K562 (cell line): ENCODE measurements around the gene ARHGDIA. TPM values are rescaled to one million over a fixed set of nuclear protein-coding genes. Genes with fewer than 3 reads are reported as not detected.

Experiments
- CXXC5 ChIP-seq: fragments of 250-450 bp; sonication (Bioruptor Pico); IDR thresholded peaks from 2 replicates; pipeline ENCODE4 v1.8.0; 2022; ENCODE audit warnings: inconsistent platforms, mild to moderate bottlenecking, moderate library complexity
- DDX20 ChIP-seq: fragments of 450-650 bp; IDR thresholded peaks from 2 replicates; pipeline ENCODE4 v1.6.1; 2016; ENCODE audit warnings: missing genetic modification characterization, low read depth, mild to moderate bottlenecking, missing compliant biosample characterization, moderate library complexity
- FIP1L1 ChIP-seq: fragments of 200-400 bp; formaldehyde crosslinking; IDR thresholded peaks from 2 replicates; pipeline ENCODE4 v1.6.1; 2018; ENCODE audit warnings: mild to moderate bottlenecking, low read depth, low read length; ENCODE audit not compliant: poor library complexity, severe bottlenecking
- FOXJ3 ChIP-seq: sonication (generic); formaldehyde crosslinking; IDR thresholded peaks from 2 replicates; pipeline ENCODE4 v1.4.0; 2020; ENCODE audit warnings: mild to moderate bottlenecking, missing genetic modification reagents
- HMG20A ChIP-seq: fragments of 450-650 bp; formaldehyde crosslinking; conservative IDR thresholded peaks from 2 replicates; pipeline ENCODE4 v1.4.0; 2020; ENCODE audit warnings: mild to moderate bottlenecking, mixed read lengths
- KDM5B ChIP-seq: fragments of 200-600 bp; sonication (generic); IDR thresholded peaks from 2 replicates; pipeline ENCODE4 v1.6.1; 2012; ENCODE audit warnings: low read depth, mild to moderate bottlenecking, moderate library complexity, low read length, control low read depth, inconsistent platforms; ENCODE audit not compliant: insufficient replicate concordance
- LARP7 ChIP-seq: fragments of 450-650 bp; IDR thresholded peaks from 2 replicates; pipeline ENCODE4 v1.6.1; 2016
- MXI1 ChIP-seq: IDR thresholded peaks from 2 replicates; pipeline ENCODE4 v1.6.1; 2011; ENCODE audit warnings: low read depth, mild to moderate bottlenecking, improper control_type of control experiment, low read length
- PHB2 ChIP-seq: fragments of 450-650 bp; IDR thresholded peaks from 2 replicates; pipeline ENCODE4 v1.6.1; 2017; ENCODE audit warnings: low read depth
- POLR2AphosphoS5 ChIP-seq: IDR thresholded peaks from 2 replicates; pipeline ENCODE4 v1.6.1; 2011; ENCODE audit warnings: mild to moderate bottlenecking, low read depth, low read length, moderate library complexity; ENCODE audit not compliant: control insufficient read depth, insufficient read depth
- PTBP1 ChIP-seq: fragments of 200-400 bp; formaldehyde crosslinking; IDR thresholded peaks from 2 replicates; pipeline ENCODE4 v1.6.1; 2017; ENCODE audit warnings: low read depth, low read length
- RAD21 ChIP-seq, 2 experiments: fragments of 250-450 bp in 1 of 2; fragments of 450-650 bp in 1 of 2; sonication (Bioruptor Pico) in 1 of 2; formaldehyde crosslinking in 1 of 2; IDR thresholded peaks in 1 of 2; conservative IDR thresholded peaks in 1 of 2; 2 replicates each; pipeline versions ENCODE4 v1.4.0 to v1.8.0; 2020 to 2022; ENCODE audit warnings: mild to moderate bottlenecking in 2 of 2, moderate library complexity in 1 of 2
- TFAM ChIP-seq: fragments of 250-450 bp; sonication (Bioruptor Pico); conservative IDR thresholded peaks from 2 replicates; pipeline ENCODE4 v1.5.0; 2021; ENCODE audit warnings: mild to moderate bottlenecking, moderate library complexity
- ZNF274 ChIP-seq: IDR thresholded peaks from 2 replicates; pipeline ENCODE4 v1.6.1; 2011; ENCODE audit warnings: low read depth, mild to moderate bottlenecking, low read length, moderate library complexity, borderline replicate concordance
- polyA plus RNA-seq, 8 experiments: library from polyadenylated mRNA; depleted of rRNA in 4 of 8; stranded (reverse) in 5 of 8; unstranded in 3 of 8; fragments of >200 nt; fragmentation: Nextera tagmentation in 2 of 8; fragmentation: Illumina TruSeq in 1 of 8; extraction: Ambion mirVana in 2 of 8; extraction: Trizol in 1 of 8; gene quantifications; 2 replicates each; pipeline versions ENCODE4 v1.2.1 to v1.2.3, GENCODE V29; 2011 to 2014; ENCODE audit warnings: inconsistent platforms in 1 of 8, missing spikeins in 1 of 8
- total RNA-seq, 7 experiments: library from RNA; depleted of rRNA in 6 of 7; stranded (reverse); fragments of >200 nt in 6 of 7; fragmentation: Illumina TruSeq in 2 of 7; extraction: Trizol in 2 of 7; gene quantifications; 2 replicates each; pipeline versions ENCODE4 v1.2.1 to v1.2.3, GENCODE V29; 2011 to 2021; ENCODE audit warnings: low replicate concordance in 1 of 7
- TF ChIP-seq, protein P1 (sequence below): fragments of 250-450 bp; sonication (Bioruptor Pico); IDR thresholded peaks from 2 replicates; pipeline ENCODE4 v1.8.0; 2022; ENCODE audit warnings: moderate library complexity, mild to moderate bottlenecking, inconsistent platforms
- TF ChIP-seq, protein P2 (sequence below), 2 experiments: IDR thresholded peaks; 2 replicates each; pipeline ENCODE4 v1.6.1; 2012; ENCODE audit warnings: improper control_type of control experiment in 2 of 2, low read depth in 2 of 2, low read length in 2 of 2, borderline replicate concordance in 1 of 2
- TF ChIP-seq, protein P3 (sequence below): fragments of 250-450 bp; sonication (Bioruptor Pico); IDR thresholded peaks from 2 replicates; pipeline ENCODE4 v1.4.0; 2020
- TF ChIP-seq, protein P4 (sequence below): fragments of 450-650 bp; IDR thresholded peaks from 2 replicates; pipeline ENCODE4 v1.6.1; 2016; ENCODE audit warnings: low read depth, mild to moderate bottlenecking, moderate library complexity

ARHGDIA gene
- total and polyA plus RNA-seq, 9 of the 15 experiments (the other 6 are each of a cell fraction or from before 2014, with no cell fraction given): 9.6 to 340 (median 97.6) TPM

DNA sequence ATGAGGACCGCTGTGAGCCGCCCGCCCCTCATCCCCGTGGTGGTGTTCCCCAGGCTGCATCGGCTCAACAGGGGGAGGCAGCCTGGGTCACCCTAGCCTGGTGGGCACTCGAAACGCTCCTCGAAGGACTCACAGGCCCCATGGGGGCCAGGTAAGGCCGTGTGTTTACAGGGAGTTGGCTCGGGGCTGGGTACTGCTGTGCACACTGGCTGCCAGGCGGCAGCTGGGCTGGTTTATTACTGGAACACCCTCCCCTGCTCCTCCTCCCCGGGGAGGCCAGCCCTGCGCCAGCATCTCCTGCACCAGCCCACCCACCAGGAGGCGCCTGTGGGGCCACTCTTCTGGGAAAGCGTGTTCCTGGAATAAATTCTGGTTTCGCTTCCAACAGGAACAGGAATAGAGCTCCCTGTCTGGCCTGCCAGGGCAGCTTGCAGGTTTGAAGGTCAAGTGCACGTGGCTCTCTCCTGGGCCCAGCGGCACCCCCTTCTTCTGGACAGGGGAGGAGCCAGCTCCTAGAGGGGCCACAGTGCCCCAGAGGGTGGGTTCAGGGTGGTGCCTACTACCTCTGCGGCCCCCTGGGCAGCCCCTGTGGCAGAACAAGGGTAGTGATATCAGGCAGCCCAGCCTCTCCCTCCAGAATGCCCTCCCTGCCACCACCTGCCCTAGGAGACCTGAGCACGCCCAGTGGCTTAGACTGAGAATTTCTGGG, 49.4 kb downstream of the ARHGDIA start (continued):
- TF ChIP-seq RAD21 (CRISPR knock-in tag; conservative IDR thresholded peaks at IDR 0.05 in 1 of 2, IDR thresholded peaks at IDR 0.05 in 1 of 2) (peak; percentile 64 to 79), FIP1L1 (no peak), PTBP1 (no peak), KDM5B (no peak), LARP7 (no peak), TFAM (CRISPR knock-in tag) (no peak), MXI1 (0 out of 2 replicates have a peak, but pooled peaks have one; percentile 17), PHB2 (0 out of 2 replicates have a peak, but pooled peaks have one; percentile 10), DDX20 (tag) (no peak), FOXJ3 (no peak), POLR2AphosphoS5 (no peak), CXXC5 (CRISPR knock-in tag) (peak; percentile 84), ZNF274 (no peak), HMG20A (no peak)
- TF ChIP-seq, protein P1, sequence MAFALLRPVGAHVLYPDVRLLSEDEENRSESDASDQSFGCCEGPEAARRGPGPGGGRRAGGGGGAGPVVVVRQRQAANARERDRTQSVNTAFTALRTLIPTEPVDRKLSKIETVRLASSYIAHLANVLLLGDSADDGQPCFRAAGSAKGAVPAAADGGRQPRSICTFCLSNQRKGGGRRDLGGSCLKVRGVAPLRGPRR (CRISPR knock-in tag): peak; percentile 80; the same call in 1 of the 2 replicates
- TF ChIP-seq, protein P2, sequence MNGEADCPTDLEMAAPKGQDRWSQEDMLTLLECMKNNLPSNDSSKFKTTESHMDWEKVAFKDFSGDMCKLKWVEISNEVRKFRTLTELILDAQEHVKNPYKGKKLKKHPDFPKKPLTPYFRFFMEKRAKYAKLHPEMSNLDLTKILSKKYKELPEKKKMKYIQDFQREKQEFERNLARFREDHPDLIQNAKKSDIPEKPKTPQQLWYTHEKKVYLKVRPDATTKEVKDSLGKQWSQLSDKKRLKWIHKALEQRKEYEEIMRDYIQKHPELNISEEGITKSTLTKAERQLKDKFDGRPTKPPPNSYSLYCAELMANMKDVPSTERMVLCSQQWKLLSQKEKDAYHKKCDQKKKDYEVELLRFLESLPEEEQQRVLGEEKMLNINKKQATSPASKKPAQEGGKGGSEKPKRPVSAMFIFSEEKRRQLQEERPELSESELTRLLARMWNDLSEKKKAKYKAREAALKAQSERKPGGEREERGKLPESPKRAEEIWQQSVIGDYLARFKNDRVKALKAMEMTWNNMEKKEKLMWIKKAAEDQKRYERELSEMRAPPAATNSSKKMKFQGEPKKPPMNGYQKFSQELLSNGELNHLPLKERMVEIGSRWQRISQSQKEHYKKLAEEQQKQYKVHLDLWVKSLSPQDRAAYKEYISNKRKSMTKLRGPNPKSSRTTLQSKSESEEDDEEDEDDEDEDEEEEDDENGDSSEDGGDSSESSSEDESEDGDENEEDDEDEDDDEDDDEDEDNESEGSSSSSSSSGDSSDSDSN (IDR thresholded peaks at IDR 0.05; ENCODE audit: borderline replicate concordance in 1 of 2, low read depth in 2 of 2, low read length in 2 of 2): peak in 1 of 2 experiments; percentile 46; a peak in 1 of 4 replicates
- TF ChIP-seq, protein P3, sequence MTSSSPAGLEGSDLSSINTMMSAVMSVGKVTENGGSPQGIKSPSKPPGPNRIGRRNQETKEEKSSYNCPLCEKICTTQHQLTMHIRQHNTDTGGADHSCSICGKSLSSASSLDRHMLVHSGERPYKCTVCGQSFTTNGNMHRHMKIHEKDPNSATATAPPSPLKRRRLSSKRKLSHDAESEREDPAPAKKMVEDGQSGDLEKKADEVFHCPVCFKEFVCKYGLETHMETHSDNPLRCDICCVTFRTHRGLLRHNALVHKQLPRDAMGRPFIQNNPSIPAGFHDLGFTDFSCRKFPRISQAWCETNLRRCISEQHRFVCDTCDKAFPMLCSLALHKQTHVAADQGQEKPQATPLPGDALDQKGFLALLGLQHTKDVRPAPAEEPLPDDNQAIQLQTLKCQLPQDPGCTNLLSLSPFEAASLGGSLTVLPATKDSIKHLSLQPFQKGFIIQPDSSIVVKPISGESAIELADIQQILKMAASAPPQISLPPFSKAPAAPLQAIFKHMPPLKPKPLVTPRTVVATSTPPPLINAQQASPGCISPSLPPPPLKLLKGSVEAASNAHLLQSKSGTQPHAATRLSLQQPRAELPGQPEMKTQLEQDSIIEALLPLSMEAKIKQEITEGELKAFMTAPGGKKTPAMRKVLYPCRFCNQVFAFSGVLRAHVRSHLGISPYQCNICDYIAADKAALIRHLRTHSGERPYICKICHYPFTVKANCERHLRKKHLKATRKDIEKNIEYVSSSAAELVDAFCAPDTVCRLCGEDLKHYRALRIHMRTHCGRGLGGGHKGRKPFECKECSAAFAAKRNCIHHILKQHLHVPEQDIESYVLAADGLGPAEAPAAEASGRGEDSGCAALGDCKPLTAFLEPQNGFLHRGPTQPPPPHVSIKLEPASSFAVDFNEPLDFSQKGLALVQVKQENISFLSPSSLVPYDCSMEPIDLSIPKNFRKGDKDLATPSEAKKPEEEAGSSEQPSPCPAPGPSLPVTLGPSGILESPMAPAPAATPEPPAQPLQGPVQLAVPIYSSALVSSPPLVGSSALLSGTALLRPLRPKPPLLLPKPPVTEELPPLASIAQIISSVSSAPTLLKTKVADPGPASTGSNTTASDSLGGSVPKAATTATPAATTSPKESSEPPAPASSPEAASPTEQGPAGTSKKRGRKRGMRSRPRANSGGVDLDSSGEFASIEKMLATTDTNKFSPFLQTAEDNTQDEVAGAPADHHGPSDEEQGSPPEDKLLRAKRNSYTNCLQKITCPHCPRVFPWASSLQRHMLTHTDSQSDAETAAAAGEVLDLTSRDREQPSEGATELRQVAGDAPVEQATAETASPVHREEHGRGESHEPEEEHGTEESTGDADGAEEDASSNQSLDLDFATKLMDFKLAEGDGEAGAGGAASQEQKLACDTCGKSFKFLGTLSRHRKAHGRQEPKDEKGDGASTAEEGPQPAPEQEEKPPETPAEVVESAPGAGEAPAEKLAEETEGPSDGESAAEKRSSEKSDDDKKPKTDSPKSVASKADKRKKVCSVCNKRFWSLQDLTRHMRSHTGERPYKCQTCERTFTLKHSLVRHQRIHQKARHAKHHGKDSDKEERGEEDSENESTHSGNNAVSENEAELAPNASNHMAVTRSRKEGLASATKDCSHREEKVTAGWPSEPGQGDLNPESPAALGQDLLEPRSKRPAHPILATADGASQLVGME (CRISPR knock-in tag): no peak; the same call in 1 of the 2 replicates
- TF ChIP-seq, protein P4, sequence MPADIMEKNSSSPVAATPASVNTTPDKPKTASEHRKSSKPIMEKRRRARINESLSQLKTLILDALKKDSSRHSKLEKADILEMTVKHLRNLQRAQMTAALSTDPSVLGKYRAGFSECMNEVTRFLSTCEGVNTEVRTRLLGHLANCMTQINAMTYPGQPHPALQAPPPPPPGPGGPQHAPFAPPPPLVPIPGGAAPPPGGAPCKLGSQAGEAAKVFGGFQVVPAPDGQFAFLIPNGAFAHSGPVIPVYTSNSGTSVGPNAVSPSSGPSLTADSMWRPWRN: peak; percentile 45; the same call in 1 of the 2 replicates
